ENCODE data around the gene SYK. TPM values are rescaled to one million over a fixed set of nuclear protein-coding genes. Genes with fewer than 3 reads are reported as not detected.

SYK gene
- polyA plus RNA-seq, 3 donors: 25.0 to 32.4 (median 28.3) TPM

DNA sequence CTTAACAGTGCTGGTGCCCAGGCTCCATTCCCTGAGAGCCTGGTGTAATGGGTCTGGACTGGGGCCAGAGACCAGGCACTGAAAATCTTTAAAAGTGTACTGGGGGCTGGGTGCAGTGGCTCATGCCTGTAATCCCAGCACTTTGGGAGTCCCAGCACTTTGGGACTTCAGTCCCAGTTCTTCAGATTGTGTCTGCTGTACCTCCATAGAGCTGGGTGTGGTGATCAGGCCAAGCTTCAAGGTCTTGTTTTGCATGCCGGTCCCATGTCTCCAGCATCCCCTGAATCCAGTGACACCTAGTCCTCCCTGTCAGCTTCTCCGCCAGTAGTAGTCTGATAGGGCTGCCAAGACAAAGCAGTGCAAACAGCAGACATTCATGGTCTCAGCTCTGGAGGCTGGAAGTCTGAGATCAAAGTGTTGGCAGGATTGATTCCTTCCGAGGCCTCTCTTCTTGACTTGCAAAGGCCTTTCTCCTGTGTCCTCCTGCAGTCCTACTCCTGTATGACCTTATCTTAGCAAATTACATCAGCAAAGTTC, 108.2 kb downstream of the SYK start:
- DNase-seq (ENCODE audit: extremely low read depth in 1 of 11, low read depth in 9 of 11, low spot score in 4 of 11): no peak

DNA sequence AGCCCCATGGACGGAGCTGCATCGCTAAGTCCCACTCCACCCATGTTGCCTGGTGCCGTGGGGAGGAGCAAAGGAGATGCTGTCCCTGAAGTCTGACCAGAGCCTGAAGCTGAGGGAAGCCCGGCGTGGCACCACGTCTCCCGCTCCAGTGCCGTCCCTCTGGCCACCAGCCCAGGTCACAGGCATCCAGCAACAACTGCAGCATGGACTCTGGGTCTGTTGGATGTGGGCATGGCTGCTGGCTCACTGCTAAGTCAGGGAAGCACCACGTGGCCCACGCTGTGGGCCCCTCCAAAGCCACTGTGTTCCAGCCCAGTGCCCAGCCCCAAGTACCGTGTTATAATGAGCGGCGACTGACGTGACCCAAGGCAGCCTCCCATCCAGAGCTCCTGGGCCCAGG, 112.6 kb downstream of the SYK start:
- no peak for DNase-seq (ENCODE audit: extremely low read depth in 1 of 11, low read depth in 9 of 11, low spot score in 4 of 11)

- DNase-seq (ENCODE audit: extremely low read depth in 1 of 11, low read depth in 9 of 11, low spot score in 4 of 11): peak in 10 of 11 donors; percentile 41 to 70 (median 56)
These were observed 113.4 kb downstream of the SYK start for GRCh38 chr9:90914868-90915483.

- no peak for DNase-seq (ENCODE audit: extremely low read depth in 1 of 11, low read depth in 9 of 11, low spot score in 4 of 11)
These were observed 114.1 kb downstream of the SYK start for GRCh38 chr9:90915693-90916092.

GRCh38 chr9:90916147-90916734, 114.6 kb downstream of the SYK start:
- DNase-seq (ENCODE audit: extremely low read depth in 1 of 11, low read depth in 9 of 11, low spot score in 4 of 11): no peak

- DNase-seq (ENCODE audit: extremely low read depth in 1 of 11, low read depth in 9 of 11, low spot score in 4 of 11): no peak
These were observed 118.3 kb downstream of the SYK start for GRCh38 chr9:90919883-90920282.

GRCh38 chr9:90921104-90921503, 119.5 kb downstream of the SYK start:
- no peak for DNase-seq (ENCODE audit: extremely low read depth in 1 of 11, low read depth in 9 of 11, low spot score in 4 of 11)

- DNase-seq (ENCODE audit: extremely low read depth in 1 of 11, low read depth in 9 of 11, low spot score in 4 of 11): no peak
These were observed 120.3 kb downstream of the SYK start for GRCh38 chr9:90921969-90922368.

GRCh38 chr9:90925581-90926257, 124.1 kb downstream of the SYK start:
- no peak for DNase-seq (ENCODE audit: extremely low read depth in 1 of 11, low read depth in 9 of 11, low spot score in 4 of 11)

DNA sequence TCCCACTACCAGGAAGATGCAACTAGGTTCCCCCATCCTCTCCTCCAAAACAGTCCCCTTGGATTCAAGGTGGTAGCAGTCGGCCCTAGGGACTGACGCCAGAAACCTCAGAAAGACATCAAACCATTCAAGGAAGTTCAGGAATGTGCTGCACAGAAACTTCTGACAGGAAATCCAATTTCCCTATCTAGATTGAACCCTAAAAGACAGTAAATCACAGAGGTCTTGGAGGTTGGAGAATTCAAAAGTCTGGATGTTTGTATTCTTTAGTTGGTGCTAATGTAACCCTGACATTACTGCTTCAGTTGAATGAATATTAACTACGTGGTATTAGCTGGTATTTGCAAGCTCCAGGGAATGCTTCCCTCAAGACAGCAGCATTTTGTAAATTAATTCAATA, 125.3 kb downstream of the SYK start:
- DNase-seq (ENCODE audit: extremely low read depth in 1 of 11, low read depth in 9 of 11, low spot score in 4 of 11): no peak

GRCh38 chr9:90927496-90927895, 125.9 kb downstream of the SYK start:
- no peak for DNase-seq (ENCODE audit: extremely low read depth in 1 of 11, low read depth in 9 of 11, low spot score in 4 of 11)

DNA sequence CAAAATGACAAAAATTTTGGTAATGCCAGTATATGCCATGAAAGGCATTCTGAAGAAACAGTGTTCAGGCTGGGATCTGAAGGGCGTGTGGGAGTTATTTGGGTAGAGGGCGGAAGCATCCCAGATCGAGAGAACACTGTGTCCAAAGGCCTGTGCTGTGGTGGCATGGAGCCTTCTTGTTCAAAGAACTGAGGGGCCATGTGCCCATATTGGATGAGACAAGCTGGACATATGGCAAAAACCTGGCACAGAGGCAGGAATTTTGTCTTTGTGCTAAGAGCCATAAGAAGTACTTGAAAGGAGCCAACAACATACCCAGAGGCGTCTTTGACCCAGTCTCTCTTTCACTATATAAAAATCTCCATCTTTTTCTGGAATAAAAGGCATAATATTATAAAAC, 128.0 kb downstream of the SYK start:
- no peak for DNase-seq (ENCODE audit: extremely low read depth in 1 of 11, low read depth in 9 of 11, low spot score in 4 of 11)

GRCh38 chr9:90933468-90933867, 131.8 kb downstream of the SYK start:
- no peak for DNase-seq (ENCODE audit: extremely low read depth in 1 of 11, low read depth in 9 of 11, low spot score in 4 of 11)

GRCh38 chr9:90939351-90939750, 137.7 kb downstream of the SYK start:
- DNase-seq (ENCODE audit: extremely low read depth in 1 of 11, low read depth in 9 of 11, low spot score in 4 of 11): no peak

GRCh38 chr9:90940280-90940679, 138.7 kb downstream of the SYK start:
- no peak for DNase-seq (ENCODE audit: extremely low read depth in 1 of 11, low read depth in 9 of 11, low spot score in 4 of 11)

DNA sequence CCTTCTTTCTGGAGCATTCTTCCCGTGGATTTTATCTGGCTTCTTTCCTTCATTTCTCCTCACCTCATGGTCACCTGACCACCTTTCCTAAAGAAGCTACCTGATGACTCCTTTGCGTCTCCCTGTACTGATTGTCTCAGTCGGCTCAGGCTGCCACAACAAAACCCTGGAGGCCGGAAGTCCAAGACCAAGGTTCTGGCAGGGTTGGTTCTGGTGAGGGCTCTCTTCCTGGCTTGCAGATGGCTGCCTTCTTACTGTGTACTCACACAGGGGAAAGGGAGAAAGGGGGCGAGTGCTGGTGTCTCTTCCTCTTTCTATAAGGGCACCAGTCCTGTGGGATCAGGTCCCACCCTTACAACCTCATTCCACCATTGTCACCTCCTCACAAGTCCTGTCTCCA, 140.0 kb downstream of the SYK start:
- no peak for DNase-seq (ENCODE audit: extremely low read depth in 1 of 11, low read depth in 9 of 11, low spot score in 4 of 11)

DNA sequence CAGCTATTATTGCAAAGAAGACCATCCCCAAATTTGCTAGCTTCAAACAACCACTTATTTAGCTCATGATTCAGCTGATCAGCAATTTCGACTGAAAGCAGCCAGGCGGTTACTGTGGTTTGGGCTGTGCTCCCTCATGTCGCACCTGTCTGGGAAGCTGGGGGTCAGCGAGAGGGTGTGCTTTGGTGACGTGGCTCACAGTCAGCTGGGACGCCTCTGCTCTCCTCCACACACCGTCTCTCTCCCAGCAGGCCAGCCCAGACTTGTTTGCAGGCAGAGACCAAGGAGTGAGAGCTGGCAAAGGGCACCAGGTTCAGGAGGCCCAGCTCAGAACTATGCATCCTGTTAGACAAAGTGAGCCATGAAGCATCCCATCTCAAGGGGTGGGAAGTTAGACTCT, 140.9 kb downstream of the SYK start:
- no peak for DNase-seq (ENCODE audit: extremely low read depth in 1 of 11, low read depth in 9 of 11, low spot score in 4 of 11)

DNA sequence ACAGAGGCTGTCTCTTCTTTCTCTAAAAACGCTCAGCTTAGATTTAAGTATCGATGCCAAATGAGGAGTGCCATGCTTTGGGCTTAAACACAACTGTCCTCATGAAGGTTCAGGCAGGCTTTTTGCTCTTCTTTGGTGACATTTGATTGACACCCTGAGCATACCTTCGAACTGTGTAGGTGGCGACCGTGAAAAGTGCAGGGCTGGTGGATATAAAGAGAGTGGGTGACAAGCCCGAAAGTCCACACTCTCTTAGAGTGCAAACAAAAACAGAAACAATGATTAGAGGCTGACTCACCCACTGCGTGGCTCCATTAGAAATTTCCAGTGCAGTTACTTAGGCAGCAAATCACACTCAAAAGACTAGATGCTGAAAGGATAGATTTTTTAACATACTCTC, 141.7 kb downstream of the SYK start:
- DNase-seq (ENCODE audit: extremely low read depth in 1 of 11, low read depth in 9 of 11, low spot score in 4 of 11): no peak

DNA sequence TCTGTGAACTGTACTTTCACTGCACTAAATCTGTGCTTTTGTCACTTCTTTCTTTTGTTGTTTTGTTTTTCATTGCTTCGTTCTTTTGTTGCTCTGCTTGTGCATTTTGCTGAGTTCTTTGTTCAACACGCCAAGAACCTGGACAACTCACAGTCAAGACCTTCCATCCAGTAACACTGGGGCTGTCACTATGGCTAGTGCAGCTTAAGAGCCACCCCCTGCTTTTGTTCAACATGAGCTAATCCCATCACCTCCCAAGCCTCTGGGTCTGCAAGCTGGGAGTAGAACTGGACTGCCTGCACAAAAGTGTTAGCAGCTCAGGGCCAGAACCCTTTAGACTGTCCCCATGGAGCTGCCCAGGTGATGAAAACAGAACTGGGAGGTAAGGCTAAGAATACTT, 143.7 kb downstream of the SYK start:
- DNase-seq (ENCODE audit: extremely low read depth in 1 of 11, low read depth in 9 of 11, low spot score in 4 of 11): no peak

DNA sequence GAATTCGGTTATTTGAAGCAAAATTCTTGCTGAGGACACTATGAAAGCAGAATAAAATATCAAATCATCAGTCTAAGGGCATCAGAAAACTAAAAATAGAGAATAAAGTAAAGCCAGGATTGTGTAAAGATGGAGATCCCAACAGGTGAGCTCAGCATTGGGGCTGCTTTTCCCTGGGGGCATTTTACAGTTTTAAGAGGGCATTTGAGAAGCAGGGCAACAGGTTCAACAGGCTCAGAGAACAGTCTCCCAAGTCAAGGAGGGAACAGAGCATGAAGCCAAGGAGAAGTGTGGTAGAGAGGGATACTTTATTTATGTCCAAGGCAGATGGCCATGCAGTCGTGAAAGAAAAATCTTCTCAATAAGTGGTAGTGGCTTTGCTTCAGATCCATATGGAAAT, 145.4 kb downstream of the SYK start:
- DNase-seq (ENCODE audit: extremely low read depth in 1 of 11, low read depth in 9 of 11, low spot score in 4 of 11): peak in 6 of 11 donors; percentile 27 to 50 (median 34)

All from renal cortex interstitium (tissue), 11 donors.